SK-N-SH treated with all-trans-retinoic acid at 6 μM for 48 hours (cell line): ENCODE data around the gene COL4A2.

Experiments used
- ATAC-seq: fragments of 200-7000 bp; cut with Tn5 transposase; 3 replicates; pipeline ENCODE4 v1.9.1; 2020; ENCODE audit warnings: mild to moderate bottlenecking, moderate library complexity
- ARNTL ChIP-seq: fragments of 450-650 bp; formaldehyde crosslinking; IDR thresholded peaks from 2 replicates; pipeline ENCODE4 v1.5.0; 2020; ENCODE audit warnings: low read depth, mild to moderate bottlenecking, moderate library complexity, borderline replicate concordance
- BACH2 ChIP-seq: fragments of 250-450 bp; sonication (Bioruptor Pico); IDR thresholded peaks from 2 replicates; pipeline ENCODE4 v1.9.0; 2021; ENCODE audit warnings: mild to moderate bottlenecking, borderline replicate concordance
- CSDC2 ChIP-seq: fragments of 250-450 bp; sonication (Bioruptor Pico); IDR thresholded peaks from 2 replicates; pipeline ENCODE4 v1.5.0; 2020; ENCODE audit warnings: mild to moderate bottlenecking, moderate library complexity
- GLIS3 ChIP-seq: fragments of 250-450 bp; sonication (Bioruptor Pico); IDR thresholded peaks from 2 replicates; pipeline ENCODE4 v1.5.0; 2020; ENCODE audit warnings: mild to moderate bottlenecking, moderate library complexity
- ISL1 ChIP-seq: fragments of 250-450 bp; sonication (Bioruptor Pico); IDR thresholded peaks from 2 replicates; pipeline ENCODE4 v2.1.2; 2022; ENCODE audit warnings: mild to moderate bottlenecking, moderate library complexity
- OSR1 ChIP-seq: fragments of 250-450 bp; sonication (Bioruptor Pico); IDR thresholded peaks from 2 replicates; pipeline ENCODE4 v1.8.0; 2022; ENCODE audit warnings: moderate library complexity, mild to moderate bottlenecking, inconsistent platforms
- PPARA ChIP-seq: fragments of 250-450 bp; sonication (Bioruptor Pico); IDR thresholded peaks from 2 replicates; pipeline ENCODE4 v1.5.0; 2020; ENCODE audit warnings: mild to moderate bottlenecking, borderline replicate concordance
- RARB ChIP-seq: fragments of 250-450 bp; sonication (Bioruptor Pico); IDR thresholded peaks from 2 replicates; pipeline ENCODE4 v1.8.0; 2021; ENCODE audit warnings: mild to moderate bottlenecking, moderate library complexity
- SNAI2 ChIP-seq: fragments of 250-450 bp; sonication (Bioruptor Pico); IDR thresholded peaks from 2 replicates; pipeline ENCODE4 v1.5.0; 2020; ENCODE audit warnings: mild to moderate bottlenecking, moderate library complexity
- TCF4 ChIP-seq: fragments of 250-450 bp; sonication (Bioruptor Pico); IDR thresholded peaks from 2 replicates; pipeline ENCODE4 v1.8.0; 2021; ENCODE audit warnings: mild to moderate bottlenecking, moderate library complexity, borderline replicate concordance
- TOX ChIP-seq: fragments of 250-450 bp; sonication (Bioruptor Pico); IDR thresholded peaks from 2 replicates; pipeline ENCODE4 v1.8.0; 2021; ENCODE audit warnings: mild to moderate bottlenecking, moderate library complexity, borderline replicate concordance
- ZNF565 ChIP-seq: fragments of 450-650 bp; formaldehyde crosslinking; conservative IDR thresholded peaks from 2 replicates; pipeline ENCODE4 v1.5.0; 2020; ENCODE audit warnings: low read depth, mild to moderate bottlenecking, moderate library complexity
- ZNF70 ChIP-seq: fragments of 450-650 bp; formaldehyde crosslinking; IDR thresholded peaks from 2 replicates; pipeline ENCODE4 v1.5.0; 2020; ENCODE audit warnings: mild to moderate bottlenecking, moderate library complexity
- ZNF8 ChIP-seq: fragments of 450-650 bp; formaldehyde crosslinking; IDR thresholded peaks from 2 replicates; pipeline ENCODE4 v1.5.0; 2020; ENCODE audit warnings: mild to moderate bottlenecking, moderate library complexity
- TF ChIP-seq, protein P1 (sequence below): fragments of 250-450 bp; sonication (Bioruptor Pico); IDR thresholded peaks from 2 replicates; pipeline ENCODE4 v1.8.0; 2020; ENCODE audit warnings: mild to moderate bottlenecking, moderate library complexity, borderline replicate concordance
- TF ChIP-seq, protein P2 (sequence below): fragments of 250-450 bp; sonication (Bioruptor Pico); IDR thresholded peaks from 2 replicates; pipeline ENCODE4 v1.5.1; 2021; ENCODE audit warnings: mild to moderate bottlenecking, moderate library complexity
- TF ChIP-seq, protein P3 (sequence below): fragments of 250-450 bp; sonication (Bioruptor Pico); IDR thresholded peaks from 2 replicates; pipeline ENCODE4 v1.5.0; 2020; ENCODE audit warnings: mild to moderate bottlenecking, moderate library complexity
- TF ChIP-seq, protein P4 (sequence below): fragments of 250-450 bp; sonication (Bioruptor Pico); IDR thresholded peaks from 2 replicates; pipeline ENCODE4 v1.8.0; 2021; ENCODE audit warnings: low read depth, mild to moderate bottlenecking, moderate library complexity, borderline replicate concordance

Gene COL4A2

DNA sequence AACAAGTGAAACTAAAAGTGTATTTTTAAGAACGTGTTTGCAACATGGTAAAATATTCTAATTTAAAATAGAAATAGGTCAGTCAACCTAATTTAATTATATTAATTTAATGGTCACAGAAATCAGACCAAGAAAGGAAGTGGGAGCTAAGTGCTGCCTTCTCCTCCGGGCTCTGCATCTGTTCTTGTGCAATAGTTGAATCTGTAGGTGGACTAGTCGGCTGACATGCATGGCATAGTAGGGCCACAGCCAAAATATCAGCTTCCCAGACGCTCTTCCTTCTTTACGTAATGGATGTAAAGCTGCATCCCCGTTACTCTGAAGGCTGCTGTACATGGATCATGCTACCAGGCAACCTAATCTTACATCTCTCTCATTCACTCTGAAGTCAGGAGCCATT lies 47.4 kb upstream of the COL4A2 start:
- TF ChIP-seq TCF4 (CRISPR knock-in tag) (no peak), GLIS3 (CRISPR knock-in tag) (no peak), BACH2 (CRISPR knock-in tag) (no peak), OSR1 (CRISPR knock-in tag) (no peak), ZNF565 (CRISPR knock-in tag) (no peak), TOX (CRISPR knock-in tag) (no peak), ISL1 (CRISPR knock-in tag) (no peak), PPARA (CRISPR knock-in tag) (no peak), CSDC2 (no peak)
- TF ChIP-seq, protein P1, sequence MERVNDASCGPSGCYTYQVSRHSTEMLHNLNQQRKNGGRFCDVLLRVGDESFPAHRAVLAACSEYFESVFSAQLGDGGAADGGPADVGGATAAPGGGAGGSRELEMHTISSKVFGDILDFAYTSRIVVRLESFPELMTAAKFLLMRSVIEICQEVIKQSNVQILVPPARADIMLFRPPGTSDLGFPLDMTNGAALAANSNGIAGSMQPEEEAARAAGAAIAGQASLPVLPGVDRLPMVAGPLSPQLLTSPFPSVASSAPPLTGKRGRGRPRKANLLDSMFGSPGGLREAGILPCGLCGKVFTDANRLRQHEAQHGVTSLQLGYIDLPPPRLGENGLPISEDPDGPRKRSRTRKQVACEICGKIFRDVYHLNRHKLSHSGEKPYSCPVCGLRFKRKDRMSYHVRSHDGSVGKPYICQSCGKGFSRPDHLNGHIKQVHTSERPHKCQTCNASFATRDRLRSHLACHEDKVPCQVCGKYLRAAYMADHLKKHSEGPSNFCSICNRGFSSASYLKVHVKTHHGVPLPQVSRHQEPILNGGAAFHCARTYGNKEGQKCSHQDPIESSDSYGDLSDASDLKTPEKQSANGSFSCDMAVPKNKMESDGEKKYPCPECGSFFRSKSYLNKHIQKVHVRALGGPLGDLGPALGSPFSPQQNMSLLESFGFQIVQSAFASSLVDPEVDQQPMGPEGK = no peak
- TF ChIP-seq, protein P2, sequence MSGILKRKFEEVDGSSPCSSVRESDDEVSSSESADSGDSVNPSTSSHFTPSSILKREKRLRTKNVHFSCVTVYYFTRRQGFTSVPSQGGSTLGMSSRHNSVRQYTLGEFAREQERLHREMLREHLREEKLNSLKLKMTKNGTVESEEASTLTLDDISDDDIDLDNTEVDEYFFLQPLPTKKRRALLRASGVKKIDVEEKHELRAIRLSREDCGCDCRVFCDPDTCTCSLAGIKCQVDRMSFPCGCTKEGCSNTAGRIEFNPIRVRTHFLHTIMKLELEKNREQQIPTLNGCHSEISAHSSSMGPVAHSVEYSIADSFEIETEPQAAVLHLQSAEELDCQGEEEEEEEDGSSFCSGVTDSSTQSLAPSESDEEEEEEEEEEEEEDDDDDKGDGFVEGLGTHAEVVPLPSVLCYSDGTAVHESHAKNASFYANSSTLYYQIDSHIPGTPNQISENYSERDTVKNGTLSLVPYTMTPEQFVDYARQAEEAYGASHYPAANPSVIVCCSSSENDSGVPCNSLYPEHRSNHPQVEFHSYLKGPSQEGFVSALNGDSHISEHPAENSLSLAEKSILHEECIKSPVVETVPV (CRISPR knock-in tag) = no peak
- ATAC-seq = no peak

DNA sequence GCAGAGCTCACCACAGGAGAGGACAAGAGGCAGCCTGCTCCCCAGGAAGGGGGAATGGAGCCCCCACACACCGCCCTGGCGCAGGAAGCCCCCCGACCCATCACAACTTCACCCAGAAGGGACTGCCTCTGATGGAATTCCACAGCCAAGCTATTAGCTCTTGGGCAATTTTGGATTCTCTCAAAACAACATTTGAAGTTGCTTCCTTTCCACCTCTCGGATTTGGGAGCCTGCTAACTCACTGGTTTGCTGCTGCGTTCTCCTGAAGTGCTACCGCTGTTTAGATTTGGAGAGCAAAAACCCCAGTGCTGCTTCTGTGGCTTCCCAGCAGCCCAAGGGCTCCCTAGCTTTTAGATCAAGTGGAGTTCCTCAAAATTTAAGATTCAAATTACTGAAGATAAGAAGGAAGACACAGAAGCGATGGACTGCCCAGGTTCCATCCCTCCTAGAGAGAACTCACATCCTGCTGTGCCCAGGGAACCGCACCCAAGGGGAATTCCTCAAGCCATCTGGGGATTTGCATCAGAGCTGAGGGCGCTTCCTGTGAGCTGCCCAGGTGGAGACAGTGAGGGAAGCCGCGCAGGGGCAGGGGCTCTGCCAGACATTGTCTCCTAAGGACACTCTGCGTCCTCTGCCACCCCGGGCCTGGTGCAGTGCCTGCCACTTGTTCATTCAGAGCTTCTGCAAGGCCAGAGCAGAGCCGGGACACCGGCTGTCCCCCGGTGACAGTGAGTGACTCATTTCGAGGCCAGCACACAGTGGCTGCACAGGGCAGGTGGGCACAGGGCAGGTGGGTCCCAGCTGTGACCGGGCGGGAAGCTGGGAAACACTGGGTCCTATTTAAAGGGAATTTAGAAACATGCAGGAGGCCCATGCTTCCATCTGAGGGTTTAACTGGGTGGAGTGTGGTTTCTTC lies 45.7 kb upstream of the COL4A2 start:
- no peak; the same call in 2 of the 3 replicates for ATAC-seq
- TF ChIP-seq ZNF70 (CRISPR knock-in tag) (no peak), OSR1 (CRISPR knock-in tag) (no peak), SNAI2 (CRISPR knock-in tag) (no peak), RARB (CRISPR knock-in tag) (no peak), ZNF565 (CRISPR knock-in tag) (no peak)
- TF ChIP-seq, protein P3, sequence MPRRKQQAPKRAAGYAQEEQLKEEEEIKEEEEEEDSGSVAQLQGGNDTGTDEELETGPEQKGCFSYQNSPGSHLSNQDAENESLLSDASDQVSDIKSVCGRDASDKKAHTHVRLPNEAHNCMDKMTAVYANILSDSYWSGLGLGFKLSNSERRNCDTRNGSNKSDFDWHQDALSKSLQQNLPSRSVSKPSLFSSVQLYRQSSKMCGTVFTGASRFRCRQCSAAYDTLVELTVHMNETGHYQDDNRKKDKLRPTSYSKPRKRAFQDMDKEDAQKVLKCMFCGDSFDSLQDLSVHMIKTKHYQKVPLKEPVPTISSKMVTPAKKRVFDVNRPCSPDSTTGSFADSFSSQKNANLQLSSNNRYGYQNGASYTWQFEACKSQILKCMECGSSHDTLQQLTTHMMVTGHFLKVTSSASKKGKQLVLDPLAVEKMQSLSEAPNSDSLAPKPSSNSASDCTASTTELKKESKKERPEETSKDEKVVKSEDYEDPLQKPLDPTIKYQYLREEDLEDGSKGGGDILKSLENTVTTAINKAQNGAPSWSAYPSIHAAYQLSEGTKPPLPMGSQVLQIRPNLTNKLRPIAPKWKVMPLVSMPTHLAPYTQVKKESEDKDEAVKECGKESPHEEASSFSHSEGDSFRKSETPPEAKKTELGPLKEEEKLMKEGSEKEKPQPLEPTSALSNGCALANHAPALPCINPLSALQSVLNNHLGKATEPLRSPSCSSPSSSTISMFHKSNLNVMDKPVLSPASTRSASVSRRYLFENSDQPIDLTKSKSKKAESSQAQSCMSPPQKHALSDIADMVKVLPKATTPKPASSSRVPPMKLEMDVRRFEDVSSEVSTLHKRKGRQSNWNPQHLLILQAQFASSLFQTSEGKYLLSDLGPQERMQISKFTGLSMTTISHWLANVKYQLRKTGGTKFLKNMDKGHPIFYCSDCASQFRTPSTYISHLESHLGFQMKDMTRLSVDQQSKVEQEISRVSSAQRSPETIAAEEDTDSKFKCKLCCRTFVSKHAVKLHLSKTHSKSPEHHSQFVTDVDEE (CRISPR knock-in tag) = no peak
- TF ChIP-seq, all 23 proteins: peak for 0

DNA sequence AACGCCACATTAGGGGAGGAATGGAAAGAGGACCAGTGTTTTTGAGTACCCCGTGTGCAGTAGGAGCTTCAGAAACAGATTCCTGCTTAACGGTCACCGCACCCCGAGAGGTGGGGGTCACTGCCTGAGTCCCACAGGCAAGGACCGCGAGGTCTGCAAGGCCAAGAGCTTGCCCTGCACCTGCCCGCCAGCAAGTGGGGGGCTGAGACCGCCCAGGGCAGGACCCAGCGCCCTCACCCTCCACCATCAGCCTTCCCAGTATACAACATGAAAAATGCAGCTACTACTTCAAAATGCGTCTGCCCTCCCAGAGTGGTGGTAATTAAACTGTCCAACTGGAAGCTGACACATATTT lies 45.0 kb upstream of the COL4A2 start:
- no peak for TF ChIP-seq ISL1 (CRISPR knock-in tag)
- TF ChIP-seq TOX (CRISPR knock-in tag) = no peak
- TF ChIP-seq GLIS3 (CRISPR knock-in tag) = no peak
- TF ChIP-seq, protein P4, sequence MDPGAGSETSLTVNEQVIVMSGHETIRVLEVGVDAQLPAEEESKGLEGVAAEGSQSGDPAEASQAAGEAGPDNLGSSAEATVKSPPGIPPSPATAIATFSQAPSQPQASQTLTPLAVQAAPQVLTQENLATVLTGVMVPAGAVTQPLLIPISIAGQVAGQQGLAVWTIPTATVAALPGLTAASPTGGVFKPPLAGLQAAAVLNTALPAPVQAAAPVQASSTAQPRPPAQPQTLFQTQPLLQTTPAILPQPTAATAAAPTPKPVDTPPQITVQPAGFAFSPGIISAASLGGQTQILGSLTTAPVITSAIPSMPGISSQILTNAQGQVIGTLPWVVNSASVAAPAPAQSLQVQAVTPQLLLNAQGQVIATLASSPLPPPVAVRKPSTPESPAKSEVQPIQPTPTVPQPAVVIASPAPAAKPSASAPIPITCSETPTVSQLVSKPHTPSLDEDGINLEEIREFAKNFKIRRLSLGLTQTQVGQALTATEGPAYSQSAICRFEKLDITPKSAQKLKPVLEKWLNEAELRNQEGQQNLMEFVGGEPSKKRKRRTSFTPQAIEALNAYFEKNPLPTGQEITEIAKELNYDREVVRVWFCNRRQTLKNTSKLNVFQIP (CRISPR knock-in tag) = no peak
- TF ChIP-seq ZNF8 (CRISPR knock-in tag) = no peak
- no peak for TF ChIP-seq ZNF70 (CRISPR knock-in tag)
- TF ChIP-seq CSDC2 = no peak
- no peak for TF ChIP-seq ARNTL (CRISPR knock-in tag)
- no peak for TF ChIP-seq PPARA (CRISPR knock-in tag)
- ATAC-seq = no peak
